CD14-positive monocyte (primary cell): ENCODE data around the gene APOL6. TPM values are rescaled to one million over a fixed set of nuclear protein-coding genes. Genes with fewer than 3 reads are reported as not detected.
"Not testable (repeated sequence)": the region's sequence is repeated elsewhere in the genome, so short reads cannot be mapped to it uniquely, and the experiment has no call there.

Experiments
- DNase-seq, 3 donors: peaks; one replicate each; pipeline ENCODE4 v3.0.0-alpha.2; 2011 to 2022
- H2AFZ ChIP-seq: 2 replicates; pipeline ENCODE4 v1.6.0; 2012; ENCODE audit warnings: mild to moderate bottlenecking, low read depth, low read length, inconsistent platforms; ENCODE audit not compliant: insufficient read depth, poor library complexity, severe bottlenecking
- H3K27ac ChIP-seq, 2 donors: 1 replicate in 1 of 2; 2 replicates in 1 of 2; pipeline ENCODE4 v1.5.1; 2012 to 2013; ENCODE audit warnings: low read length in 2 of 2, control low read depth in 1 of 2, inconsistent platforms in 1 of 2, low read depth in 1 of 2, mild to moderate bottlenecking in 1 of 2
- H3K27me3 ChIP-seq, 2 donors: one replicate each; pipeline versions ENCODE4 v1.6.0 to v1.6.1; 2011 to 2013; ENCODE audit warnings: low read length in 2 of 2; ENCODE audit not compliant: control insufficient read depth in 2 of 2, insufficient read depth in 2 of 2
- H3K36me3 ChIP-seq, 2 donors: replicated peaks in 1 of 2; 1 replicate in 1 of 2; 2 replicates in 1 of 2; pipeline versions ENCODE4 v1.5.1 to v1.6.1; 2012 to 2013; ENCODE audit warnings: low read length in 2 of 2, control low read depth in 1 of 2, inconsistent platforms in 1 of 2, mild to moderate bottlenecking in 1 of 2; ENCODE audit not compliant: insufficient read depth in 2 of 2, control insufficient read depth in 1 of 2
- H3K4me1 ChIP-seq, 2 donors: 1 replicate in 1 of 2; 2 replicates in 1 of 2; pipeline versions ENCODE4 v1.5.1 to v1.6.1; 2012 to 2013; ENCODE audit warnings: low read length in 2 of 2, control low read depth in 1 of 2, inconsistent platforms in 1 of 2, mild to moderate bottlenecking in 1 of 2, moderate library complexity in 1 of 2; ENCODE audit not compliant: insufficient read depth in 2 of 2, control insufficient read depth in 1 of 2
- H3K4me2 ChIP-seq: replicated peaks from 2 replicates; pipeline ENCODE3; 2012; ENCODE audit warnings: low read length, moderate library complexity, mild to moderate bottlenecking; ENCODE audit not compliant: poor library complexity, severe bottlenecking; ENCODE audit errors: extremely low read depth
- H3K4me3 ChIP-seq, 3 experiments: fragments of 200-600 bp in 1 of 3; sonication (generic) in 1 of 3; replicated peaks in 1 of 3; 1 replicate in 2 of 3; 2 replicates in 1 of 3; pipeline ENCODE4 v1.5.1; 2011 to 2013; ENCODE audit warnings: low read length in 3 of 3, mild to moderate bottlenecking in 3 of 3, control low read depth in 2 of 3, low read depth in 2 of 3, inconsistent platforms in 1 of 3, moderate library complexity in 1 of 3
- H3K79me2 ChIP-seq: 2 replicates; pipeline ENCODE4 v1.6.0; 2012; ENCODE audit warnings: mild to moderate bottlenecking, control low read depth, inconsistent platforms, low read length, moderate library complexity; ENCODE audit not compliant: insufficient read depth
- H3K9ac ChIP-seq: 2 replicates; pipeline ENCODE4 v1.6.0; 2017; ENCODE audit warnings: low read length, mild to moderate bottlenecking; ENCODE audit not compliant: insufficient read depth, poor library complexity, severe bottlenecking
- H3K9me3 ChIP-seq, 2 donors: replicated peaks in 1 of 2; 1 replicate in 1 of 2; 2 replicates in 1 of 2; pipeline versions ENCODE4 v1.5.1 to v1.6.1; 2012 to 2013; ENCODE audit warnings: low read length in 2 of 2, control low read depth in 1 of 2; ENCODE audit not compliant: control insufficient read depth in 1 of 2, insufficient read depth in 1 of 2
- H4K20me1 ChIP-seq: 2 replicates; pipeline ENCODE4 v1.6.0; 2012; ENCODE audit warnings: mild to moderate bottlenecking, low read length, control low read depth, moderate library complexity; ENCODE audit not compliant: insufficient read depth
- H3K27ac Mint-ChIP-seq, 7 donors: one replicate each; pipeline ENCODE4 v1.8.0; 2020; ENCODE audit warnings: mild to moderate bottlenecking in 7 of 7, mixed read lengths in 7 of 7, moderate library complexity in 6 of 7, inconsistent platforms in 2 of 7
- H3K27me3 Mint-ChIP-seq, 3 donors: one replicate each; pipeline ENCODE4 v1.8.0; 2021 to 2022; ENCODE audit warnings: low read depth in 3 of 3, mild to moderate bottlenecking in 3 of 3, mixed read lengths in 3 of 3, moderate library complexity in 3 of 3, inconsistent platforms in 1 of 3
- H3K36me3 Mint-ChIP-seq, 2 donors: one replicate each; pipeline ENCODE4 v1.8.0; 2020; ENCODE audit warnings: mixed read lengths in 2 of 2, inconsistent platforms in 1 of 2, mild to moderate bottlenecking in 1 of 2
- H3K4me1 Mint-ChIP-seq: one replicate; pipeline ENCODE4 v1.8.0; 2020; ENCODE audit warnings: mild to moderate bottlenecking, mixed read lengths
- H3K4me3 Mint-ChIP-seq, 2 donors: one replicate each; pipeline ENCODE4 v1.8.0; 2020; ENCODE audit warnings: mild to moderate bottlenecking in 2 of 2, mixed read lengths in 2 of 2, moderate library complexity in 1 of 2
- H3K9me3 Mint-ChIP-seq, 7 donors: one replicate each; pipeline ENCODE4 v1.8.0; 2020 to 2022; ENCODE audit warnings: mixed read lengths in 7 of 7, mild to moderate bottlenecking in 6 of 7, moderate library complexity in 6 of 7, inconsistent platforms in 2 of 7
- WGBS: methylation state at CpG from one replicate; pipeline ENCODE4 v1.1.5; 2013; ENCODE audit warnings: missing lambda C conversion rate; ENCODE audit not compliant: insufficient coverage; 5-methylcytosine and 5-hydroxymethylcytosine counted together
- intact Hi-C, 2 donors: fragments of 100-400 bp; cut with micrococcal nuclease; formaldehyde crosslinking; loops; one replicate each; pipeline versions ENCODE4 v1.15.0 to v1.15.1; 2023
- polyA plus RNA-seq, 3 donors: library from polyadenylated mRNA; depleted of rRNA in 1 of 3; unstranded in 2 of 3; stranded (reverse) in 1 of 3; fragments of 300-500 nt in 2 of 3; fragments of >200 nt in 1 of 3; fragmentation: Illumina TruSeq in 2 of 3; gene quantifications; 1 replicate in 2 of 3; 2 replicates in 1 of 3; pipeline ENCODE4 v1.2.3, GENCODE V29; 2012 to 2021
- TF ChIP-seq, protein P1 (sequence below): fragments of 200-600 bp; IDR thresholded peaks from one replicate; pipeline ENCODE4 v1.8.0; 2022; ENCODE audit warnings: antibody characterized with exemption, mild to moderate bottlenecking

APOL6 gene
- polyA plus RNA-seq, 3 donors: 7.6 to 13.6 (median 9.1) TPM

DNA sequence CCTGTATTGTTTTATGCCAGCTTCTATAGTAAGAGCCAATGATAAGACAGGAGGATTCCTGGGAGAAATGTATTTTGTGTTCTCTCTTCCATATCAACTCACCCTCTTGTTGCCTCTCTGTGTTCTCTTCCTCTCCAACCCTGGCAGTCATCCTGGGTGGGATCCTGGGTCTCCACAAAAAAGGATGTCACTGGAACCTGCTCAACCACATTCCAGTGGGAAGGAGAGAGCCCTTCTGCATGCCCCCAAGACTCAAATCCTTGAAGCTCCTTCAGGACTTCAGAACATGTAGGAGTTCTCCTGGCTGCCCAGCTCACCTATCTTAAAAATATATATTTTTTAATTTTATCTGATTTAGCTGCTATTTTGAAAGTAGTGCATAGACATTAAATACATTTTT lies 26.1 kb downstream of the APOL6 start:
- Mint-ChIP-seq H3K27me3 (peaks cover 0 to 2% (median 2%) of the 10 kb centered on the region in 3 donors), H3K9me3 (peaks cover 7 to 23% (median 19%) of the 10 kb centered on the region in 7 donors), H3K36me3 (no peaks in the 10 kb centered on the region), H3K27ac (peak overlapping the region in 1 of 7 donors; percentile 49), H3K4me1 (peaks cover 7% of the 10 kb centered on the region), H3K4me3 (no peak overlapping the region)
- Histone ChIP-seq H3K36me3 (no peaks in the 10 kb centered on the region), H3K27me3 (no peaks in the 10 kb centered on the region), H3K4me2 (no peak overlapping the region), H3K4me3 (no peak overlapping the region), H3K9ac (no peak overlapping the region), H3K79me2 (no peaks in the 10 kb centered on the region), H3K9me3 (peaks cover 9 to 10% of the 10 kb centered on the region in 2 donors), H3K4me1 (no peaks in the 10 kb centered on the region), H3K27ac (no peak overlapping the region), H2AFZ (no peak overlapping the region), H4K20me1 (no peaks in the 10 kb centered on the region)
- TF ChIP-seq, protein P1, sequence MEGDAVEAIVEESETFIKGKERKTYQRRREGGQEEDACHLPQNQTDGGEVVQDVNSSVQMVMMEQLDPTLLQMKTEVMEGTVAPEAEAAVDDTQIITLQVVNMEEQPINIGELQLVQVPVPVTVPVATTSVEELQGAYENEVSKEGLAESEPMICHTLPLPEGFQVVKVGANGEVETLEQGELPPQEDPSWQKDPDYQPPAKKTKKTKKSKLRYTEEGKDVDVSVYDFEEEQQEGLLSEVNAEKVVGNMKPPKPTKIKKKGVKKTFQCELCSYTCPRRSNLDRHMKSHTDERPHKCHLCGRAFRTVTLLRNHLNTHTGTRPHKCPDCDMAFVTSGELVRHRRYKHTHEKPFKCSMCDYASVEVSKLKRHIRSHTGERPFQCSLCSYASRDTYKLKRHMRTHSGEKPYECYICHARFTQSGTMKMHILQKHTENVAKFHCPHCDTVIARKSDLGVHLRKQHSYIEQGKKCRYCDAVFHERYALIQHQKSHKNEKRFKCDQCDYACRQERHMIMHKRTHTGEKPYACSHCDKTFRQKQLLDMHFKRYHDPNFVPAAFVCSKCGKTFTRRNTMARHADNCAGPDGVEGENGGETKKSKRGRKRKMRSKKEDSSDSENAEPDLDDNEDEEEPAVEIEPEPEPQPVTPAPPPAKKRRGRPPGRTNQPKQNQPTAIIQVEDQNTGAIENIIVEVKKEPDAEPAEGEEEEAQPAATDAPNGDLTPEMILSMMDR: no peak
- intact Hi-C loops: no loop called here
- DNase-seq: no peak

DNA sequence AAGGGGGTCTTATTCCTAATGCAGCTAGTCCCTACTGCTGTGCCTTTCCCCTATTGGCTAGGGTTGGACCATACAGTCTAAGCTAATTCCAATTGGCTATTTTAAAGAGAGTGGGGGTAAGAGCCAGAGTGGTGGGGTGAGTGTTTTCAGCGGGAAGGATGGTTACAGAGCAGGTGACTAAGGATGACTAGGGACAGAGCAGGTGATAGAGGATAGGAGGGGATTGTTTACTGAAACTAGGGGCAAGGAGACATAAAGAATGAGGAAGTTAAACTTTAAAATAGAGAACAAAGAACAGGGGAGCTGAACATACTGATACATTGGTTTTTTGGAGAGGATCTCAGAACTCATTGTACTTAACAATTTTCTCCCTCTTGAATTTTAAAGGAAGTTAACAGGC lies 27.8 kb downstream of the APOL6 start:
- H3K79me2 ChIP-seq, H3K9ac ChIP-seq, H3K4me1 ChIP-seq, H4K20me1 ChIP-seq, H3K36me3 ChIP-seq, H3K27ac ChIP-seq, H3K4me1 Mint-ChIP-seq, H3K27me3 ChIP-seq, H3K27me3 Mint-ChIP-seq, intact Hi-C loops, H3K4me3 Mint-ChIP-seq, H3K4me2 ChIP-seq, H3K4me3 ChIP-seq, H2AFZ ChIP-seq, H3K36me3 Mint-ChIP-seq: not testable (repeated sequence)
- peaks cover 9 to 12% of the 10 kb centered on the region in 2 donors for H3K9me3 ChIP-seq
- 42% methylated on average over 1 of the region's 1 CpG for WGBS
- DNase-seq: peak in 1 of 3 donors; percentile 9
- Mint-ChIP-seq H3K27ac (peak overlapping the region in 3 of 7 donors; percentile 20 to 65 (median 32)), H3K9me3 (peaks cover 9 to 24% (median 20%) of the 10 kb centered on the region in 7 donors)
